Measurements from ENCODE around the gene ATP5F1D.

ATP5F1D gene

DNA sequence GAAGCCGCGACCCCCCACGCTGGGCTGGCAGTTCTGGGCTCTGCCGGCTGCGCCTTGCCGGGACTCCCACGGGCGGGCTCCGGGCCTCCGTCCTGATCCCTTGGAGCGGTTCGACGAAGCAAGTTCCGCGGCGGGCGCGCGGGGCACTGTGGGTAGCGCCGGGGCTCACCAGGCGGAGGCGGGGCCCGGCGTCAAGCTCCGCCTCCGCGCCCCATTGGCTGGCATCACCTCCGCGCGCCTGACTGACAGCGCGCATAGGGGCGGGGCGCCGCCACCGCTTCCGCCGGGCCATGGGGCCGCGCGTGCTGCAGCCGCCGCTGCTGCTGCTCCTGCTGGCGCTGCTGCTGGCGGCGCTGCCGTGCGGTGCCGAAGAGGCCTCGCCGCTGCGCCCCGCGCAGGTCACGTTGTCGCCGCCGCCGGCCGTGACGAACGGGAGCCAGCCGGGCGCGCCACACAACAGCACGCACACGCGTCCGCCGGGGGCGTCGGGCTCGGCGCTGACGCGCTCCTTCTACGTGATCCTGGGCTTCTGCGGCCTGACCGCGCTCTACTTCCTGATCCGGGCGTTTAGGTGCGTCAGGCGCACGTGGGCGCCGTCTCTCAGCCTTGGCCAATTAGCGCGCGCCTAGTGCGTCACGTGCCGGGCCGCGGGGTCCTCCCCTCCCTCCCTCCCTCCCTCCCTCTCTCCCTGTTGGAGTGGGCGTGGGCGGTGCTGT, 33.9 kb downstream of the ATP5F1D start, which contains the start of gene FAM174C:
Gene FAM174C (plus strand): TSS at position 271 of the 716 bp plus-strand sequence. CDS start 20 bp downstream, at position 291.
- H3K36me3 Mint-ChIP-seq, result peaks cover 28% of the 10 kb centered on the region
- H3K9me3 Mint-ChIP-seq, result no peaks in the 10 kb centered on the region
- H3K27me3 Mint-ChIP-seq, result no peaks in the 10 kb centered on the region
- peaks cover 51% of the 10 kb centered on the region for H3K4me1 Mint-ChIP-seq
- H3K27ac Mint-ChIP-seq, result peak within 1 kb of the TSS; percentile 92
- peak within 1 kb of the TSS; percentile 86 for H3K4me3 Mint-ChIP-seq

- Mint-ChIP-seq H3K36me3 (peaks cover 24% of the 10 kb centered on the region), H3K27me3 (no peaks in the 10 kb centered on the region), H3K9me3 (no peaks in the 10 kb centered on the region), H3K27ac (peak overlapping the region; percentile 92), H3K4me1 (peaks cover 46% of the 10 kb centered on the region), H3K4me3 (peak overlapping the region; percentile 86)
These were observed 34.6 kb downstream of the ATP5F1D start for GRCh38 chr19:1275976-1276627.

- no peaks in the 10 kb centered on the region for H3K27me3 Mint-ChIP-seq
- peaks cover 41% of the 10 kb centered on the region for H3K4me1 Mint-ChIP-seq
- H3K4me3 Mint-ChIP-seq, result peak overlapping the region; percentile 86
- H3K9me3 Mint-ChIP-seq, result no peaks in the 10 kb centered on the region
- peak overlapping the region; percentile 92 for H3K27ac Mint-ChIP-seq
- H3K36me3 Mint-ChIP-seq, result peaks cover 19% of the 10 kb centered on the region
These were observed 35.1 kb downstream of the ATP5F1D start for GRCh38 chr19:1276628-1277022.

DNA sequence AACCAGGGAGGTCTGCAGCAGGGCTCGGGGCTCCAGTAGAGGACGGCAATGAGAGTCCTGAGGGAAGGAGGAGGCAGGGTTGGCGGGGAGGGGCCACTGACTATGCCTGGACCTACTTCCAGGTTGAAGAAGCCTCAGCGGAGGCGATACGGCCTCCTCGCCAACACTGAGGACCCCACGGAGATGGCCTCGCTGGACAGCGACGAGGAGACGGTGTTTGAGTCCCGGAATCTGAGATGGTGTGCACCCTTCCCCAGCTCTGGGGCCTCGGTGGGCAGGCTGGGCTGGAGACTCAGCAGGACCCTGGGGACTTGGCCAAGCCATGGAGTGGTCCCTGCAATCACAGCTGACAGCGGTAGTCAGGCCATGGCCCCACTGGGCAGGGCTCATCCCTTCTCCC, 35.5 kb downstream of the ATP5F1D start:
- H3K27me3 Mint-ChIP-seq, result no peaks in the 10 kb centered on the region
- H3K4me3 Mint-ChIP-seq, result peak overlapping the region; percentile 86
- peaks cover 37% of the 10 kb centered on the region for H3K4me1 Mint-ChIP-seq
- peaks cover 18% of the 10 kb centered on the region for H3K36me3 Mint-ChIP-seq
- H3K27ac Mint-ChIP-seq, result peak overlapping the region; percentile 92
- no peaks in the 10 kb centered on the region for H3K9me3 Mint-ChIP-seq

DNA sequence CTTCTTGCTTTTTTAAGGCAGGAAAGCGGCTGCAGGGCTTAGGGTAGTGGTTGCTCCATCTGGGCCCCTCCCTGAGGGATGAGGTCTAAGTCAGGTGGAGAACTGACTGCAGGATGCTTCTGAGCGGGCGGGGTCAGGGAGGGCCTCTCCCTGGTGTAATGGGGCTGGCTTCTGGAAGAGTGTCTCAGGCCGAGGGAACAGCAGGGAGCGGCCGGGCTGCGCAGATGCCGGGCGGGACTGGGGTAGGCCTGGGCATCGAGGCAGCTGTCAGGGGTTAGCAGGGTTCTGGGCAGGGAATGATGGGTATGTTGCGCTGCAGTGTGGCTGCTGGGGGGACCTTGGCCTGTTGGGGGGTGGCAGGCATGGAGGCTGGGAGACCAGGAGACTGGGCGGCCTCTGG, 36.5 kb downstream of the ATP5F1D start:
- no peaks in the 10 kb centered on the region for H3K27me3 Mint-ChIP-seq
- H3K36me3 Mint-ChIP-seq, result peaks cover 10% of the 10 kb centered on the region
- H3K27ac Mint-ChIP-seq, result peak overlapping the region; percentile 55
- H3K4me1 Mint-ChIP-seq, result peaks cover 28% of the 10 kb centered on the region
- H3K9me3 Mint-ChIP-seq, result no peaks in the 10 kb centered on the region
- peak overlapping the region; percentile 19 for H3K4me3 Mint-ChIP-seq

DNA sequence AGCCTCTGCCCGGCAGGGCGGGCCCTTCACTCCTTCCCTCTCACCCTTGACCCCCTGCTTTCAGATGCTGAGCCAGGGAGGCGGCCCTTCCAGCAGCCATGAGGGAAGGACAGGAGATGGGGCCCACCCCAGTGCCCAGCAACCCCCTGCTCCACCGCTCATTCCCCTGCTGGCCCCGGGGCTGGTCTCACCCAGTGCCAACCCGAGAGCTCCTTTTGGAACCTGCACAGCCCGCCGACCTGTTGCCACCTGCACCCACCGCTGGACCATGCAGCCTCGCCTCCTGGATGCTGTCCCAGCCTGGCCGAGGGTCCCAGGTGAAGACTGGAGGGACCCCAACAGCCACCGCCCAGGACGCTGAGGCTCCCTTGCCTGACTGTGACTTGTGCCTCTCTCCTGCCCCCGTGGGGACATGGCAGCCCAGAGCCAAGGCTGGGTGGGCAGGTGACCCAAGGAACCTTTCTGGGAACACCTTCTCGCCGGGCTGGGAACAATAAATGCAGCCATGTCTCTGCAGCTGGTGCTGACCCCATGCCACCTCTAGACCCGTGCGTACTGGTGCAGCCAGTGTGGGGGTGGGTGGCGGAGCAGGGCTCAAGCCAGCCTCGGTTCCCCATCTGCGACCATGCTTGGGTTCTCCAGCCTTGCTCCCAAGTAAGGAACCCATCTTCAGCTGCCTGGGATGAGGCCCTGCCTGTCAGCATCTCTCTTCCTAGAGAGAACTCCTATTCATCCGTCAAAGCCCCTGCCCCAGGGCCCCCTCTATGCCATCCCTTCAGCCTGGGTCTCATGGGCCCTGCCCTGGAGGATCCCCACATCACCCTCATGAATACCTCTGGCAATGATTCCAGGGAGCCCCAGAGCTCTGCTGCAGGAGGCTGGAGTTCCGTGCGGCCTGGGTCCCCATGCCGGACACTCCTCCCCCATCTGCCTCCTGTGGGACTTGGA, 37.4 kb downstream of the ATP5F1D start:
- peaks cover 1% of the 10 kb centered on the region for H3K27me3 Mint-ChIP-seq
- H3K4me3 Mint-ChIP-seq, result no peak overlapping the region
- H3K4me1 Mint-ChIP-seq, result peaks cover 21% of the 10 kb centered on the region
- H3K27ac Mint-ChIP-seq, result no peak overlapping the region
- H3K36me3 Mint-ChIP-seq, result peaks cover 6% of the 10 kb centered on the region
- H3K9me3 Mint-ChIP-seq, result no peaks in the 10 kb centered on the region

DNA sequence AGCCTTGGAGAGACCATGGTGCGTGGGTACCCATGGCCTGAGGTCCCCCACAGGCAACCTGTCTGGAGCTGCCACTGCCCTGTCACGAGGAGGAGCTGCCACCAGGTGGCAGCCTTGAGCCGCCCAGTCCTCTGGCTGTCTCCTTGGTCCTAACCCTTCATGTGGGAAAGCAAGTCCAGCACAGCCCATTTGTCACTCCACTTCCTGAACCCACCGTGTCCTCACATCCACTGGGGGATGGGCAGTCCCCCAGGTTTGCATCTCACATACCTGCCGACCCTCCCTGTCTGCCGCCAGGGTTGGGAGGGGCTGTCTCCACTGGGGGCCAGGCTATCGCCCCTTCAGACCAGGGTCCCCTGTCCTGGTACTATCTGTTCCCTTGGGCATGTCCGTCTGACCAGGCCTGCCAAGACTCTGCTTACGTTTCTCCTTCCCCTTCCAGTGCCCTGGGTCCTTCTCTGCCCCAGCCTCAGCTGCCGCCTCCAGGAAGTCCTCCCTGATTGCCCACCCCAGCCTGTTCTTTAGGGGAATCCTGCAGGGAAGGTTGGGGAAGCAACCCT, 38.3 kb downstream of the ATP5F1D start:
- Mint-ChIP-seq H3K9me3 (no peaks in the 10 kb centered on the region), H3K4me1 (peaks cover 26% of the 10 kb centered on the region), H3K27ac (peak overlapping the region; percentile 63), H3K27me3 (peaks cover 8% of the 10 kb centered on the region), H3K4me3 (no peak overlapping the region), H3K36me3 (peaks cover 6% of the 10 kb centered on the region)

GRCh38 chr19:1280636-1281568, 39.4 kb downstream of the ATP5F1D start:
- no peak overlapping the region for H3K27ac Mint-ChIP-seq

GRCh38 chr19:1281569-1282287, 40.2 kb downstream of the ATP5F1D start:
- Mint-ChIP-seq H3K9me3 (no peaks in the 10 kb centered on the region), H3K36me3 (peaks cover 6% of the 10 kb centered on the region), H3K27ac (peak overlapping the region; percentile 35), H3K4me1 (peaks cover 28% of the 10 kb centered on the region), H3K27me3 (peaks cover 14% of the 10 kb centered on the region), H3K4me3 (no peak overlapping the region)

More at GRCh38 chr19:1280636-1281568, 39.4 kb downstream of the ATP5F1D start:
- no peak overlapping the region for H3K4me3 Mint-ChIP-seq
- no peaks in the 10 kb centered on the region for H3K9me3 Mint-ChIP-seq
- peaks cover 11% of the 10 kb centered on the region for H3K27me3 Mint-ChIP-seq
- H3K4me1 Mint-ChIP-seq, result peaks cover 27% of the 10 kb centered on the region
- H3K36me3 Mint-ChIP-seq, result peaks cover 6% of the 10 kb centered on the region

DNA sequence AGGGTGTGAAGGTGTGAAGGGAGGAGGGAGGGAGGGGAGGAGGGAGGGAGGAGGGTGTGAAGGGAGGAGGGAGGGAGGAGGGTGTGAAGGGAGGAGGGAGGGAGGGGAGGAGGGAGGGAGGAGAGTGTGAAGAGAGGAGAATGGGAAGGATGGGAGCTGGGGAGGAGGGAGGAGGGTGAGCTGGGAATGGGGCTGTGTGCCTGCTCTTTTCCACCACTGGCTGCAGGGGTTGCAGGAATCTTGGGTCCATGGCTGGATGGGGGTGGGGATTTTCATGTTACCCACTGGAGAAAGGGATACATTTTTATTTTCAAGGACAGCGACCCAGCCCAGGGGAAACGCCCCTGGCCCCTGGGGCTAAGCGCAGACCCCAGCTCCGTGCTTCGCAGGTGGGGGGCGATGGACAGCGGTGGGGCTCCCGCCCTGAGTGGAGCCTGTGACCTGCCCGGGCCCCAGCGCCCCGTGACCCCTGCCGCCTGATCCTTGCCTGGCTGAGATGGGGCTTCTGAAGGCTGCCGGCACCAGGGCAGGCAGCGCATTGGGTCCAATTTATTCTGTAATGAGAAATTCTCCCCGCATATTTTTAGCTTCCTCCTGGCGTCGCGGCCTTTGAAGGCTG, 41.1 kb downstream of the ATP5F1D start:
- Mint-ChIP-seq H3K27me3 (peaks cover 14% of the 10 kb centered on the region), H3K27ac (no peak overlapping the region), H3K4me3 (no peak overlapping the region), H3K36me3 (peaks cover 6% of the 10 kb centered on the region), H3K4me1 (peaks cover 25% of the 10 kb centered on the region), H3K9me3 (no peaks in the 10 kb centered on the region)

DNA sequence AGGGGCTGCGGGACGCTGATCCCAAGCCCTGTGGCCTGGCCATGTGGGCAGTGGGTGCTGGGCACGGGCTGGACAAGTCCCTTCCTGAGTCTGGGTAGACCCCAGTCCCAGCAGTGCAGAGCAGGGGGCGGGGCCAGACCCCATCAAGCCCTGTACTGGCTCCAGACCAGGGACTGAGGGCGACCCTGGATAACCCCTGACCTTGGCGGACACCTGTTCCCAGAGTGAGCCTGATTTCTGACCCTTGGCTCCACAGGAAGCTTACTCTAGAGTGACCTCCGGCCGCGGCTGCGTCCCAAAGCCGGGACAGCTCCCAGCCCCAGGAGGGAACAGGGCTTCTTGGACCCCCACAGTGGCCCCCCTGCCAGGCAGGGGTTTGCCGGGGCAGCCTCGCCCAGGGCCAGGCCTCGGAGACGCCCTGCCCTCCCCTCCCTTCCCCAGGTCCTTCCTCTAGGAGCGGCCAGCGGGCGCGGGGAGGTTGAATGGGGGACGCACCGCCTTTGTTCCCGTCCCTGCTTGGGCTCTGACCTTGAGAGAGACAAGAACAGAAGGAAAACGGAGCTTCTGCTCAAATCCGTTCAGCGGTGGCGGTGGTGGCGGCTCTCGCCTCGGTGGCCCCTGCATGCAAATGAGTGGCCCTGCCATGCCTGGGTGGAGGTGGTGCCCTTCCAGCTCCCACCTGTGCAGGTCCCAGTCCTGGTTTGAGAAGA, 41.8 kb downstream of the ATP5F1D start:
- no peak overlapping the region for H3K4me3 Mint-ChIP-seq
- H3K36me3 Mint-ChIP-seq, result peaks cover 6% of the 10 kb centered on the region
- H3K4me1 Mint-ChIP-seq, result peaks cover 20% of the 10 kb centered on the region
- no peak overlapping the region for H3K27ac Mint-ChIP-seq
- H3K27me3 Mint-ChIP-seq, result peaks cover 14% of the 10 kb centered on the region
- no peaks in the 10 kb centered on the region for H3K9me3 Mint-ChIP-seq

GRCh38 chr19:1283917-1284292, 42.4 kb downstream of the ATP5F1D start:
- Mint-ChIP-seq H3K27ac (no peak overlapping the region), H3K36me3 (peaks cover 6% of the 10 kb centered on the region), H3K4me1 (peaks cover 20% of the 10 kb centered on the region), H3K9me3 (no peaks in the 10 kb centered on the region), H3K27me3 (peaks cover 15% of the 10 kb centered on the region), H3K4me3 (peak overlapping the region; percentile 36)

Measured in activated naive CD4-positive, alpha-beta T cell treated with anti-CD3 and anti-CD28 coated beads, Interleukin-2, amount 50 U/mL, for 24 hours (primary cell).